ENCODE results near the gene EEFSEC. TPM values are rescaled to one million over a fixed set of nuclear protein-coding genes. Genes with fewer than 3 reads are reported as not detected.

Gene EEFSEC
- total and polyA plus RNA-seq, 2 experiments from 2014 or later: 10.1 to 16.2 TPM

DNA sequence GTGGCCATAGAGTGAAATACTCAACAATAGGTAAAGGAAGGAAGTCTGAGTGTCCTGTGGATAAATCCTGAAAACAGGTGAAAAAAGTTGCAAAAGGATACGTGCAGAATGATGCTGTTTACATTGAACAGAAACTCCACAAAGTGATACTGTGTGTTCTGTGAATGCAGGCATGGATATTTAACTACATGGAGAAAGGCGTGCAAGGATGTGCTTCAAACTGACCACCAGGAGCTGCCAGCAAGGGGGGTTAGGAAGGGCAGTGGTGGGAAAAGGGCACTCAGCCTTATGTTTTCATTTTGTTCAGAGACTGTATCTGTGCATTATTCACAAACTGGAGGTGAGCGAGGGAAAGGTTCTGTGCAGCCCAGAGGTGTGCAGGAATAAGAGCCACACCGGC lies 266.0 kb downstream of the EEFSEC start:
- DNase-seq (ENCODE audit: low spot score) (no peak), ATAC-seq (no peak)
- Histone ChIP-seq H4K20me1 (replicated peaks; ENCODE audit: insufficient read depth) (no peaks in the 10 kb centered on the region), H3F3A (replicated peaks; ENCODE audit: low read depth) (no peaks in the 10 kb centered on the region), H3K4me1 (ENCODE audit: insufficient read depth) (no peaks in the 10 kb centered on the region), H3K9me2 (ENCODE audit: insufficient read depth) (no peaks in the 10 kb centered on the region), H3K79me2 (replicated peaks; ENCODE audit: insufficient read depth) (no peaks in the 10 kb centered on the region), H3K27me3 (ENCODE audit: insufficient read depth) (no peaks in the 10 kb centered on the region), H3K27ac (ENCODE audit: low read depth) (no peak overlapping the region), H3K4me2 (no peak overlapping the region), H3K36me3 (ENCODE audit: insufficient read depth) (no peaks in the 10 kb centered on the region), H2AFZ (no peak overlapping the region), H3K4me3 (no peak overlapping the region)
- peaks cover 10% of the 10 kb centered on the region for H3K4me1 Mint-ChIP-seq
- no peak for TF ChIP-seq ZNF331 (CRISPR knock-in tag; IDR thresholded peaks at IDR 0.05; ENCODE audit: low read depth)
- no peak overlapping the region for H3K4me3 Mint-ChIP-seq
- no peaks in the 10 kb centered on the region; the same call in 2 of the 3 replicates for H3K36me3 Mint-ChIP-seq (ENCODE audit: low read depth)
- H3K27ac Mint-ChIP-seq: no peak overlapping the region
- H3K9me3 Mint-ChIP-seq: no peaks in the 10 kb centered on the region; the same call in 2 of the 3 replicates
- peaks cover 8% of the 10 kb centered on the region for H3K27me3 Mint-ChIP-seq (ENCODE audit: insufficient read depth, low read depth, poor library complexity)

DNA sequence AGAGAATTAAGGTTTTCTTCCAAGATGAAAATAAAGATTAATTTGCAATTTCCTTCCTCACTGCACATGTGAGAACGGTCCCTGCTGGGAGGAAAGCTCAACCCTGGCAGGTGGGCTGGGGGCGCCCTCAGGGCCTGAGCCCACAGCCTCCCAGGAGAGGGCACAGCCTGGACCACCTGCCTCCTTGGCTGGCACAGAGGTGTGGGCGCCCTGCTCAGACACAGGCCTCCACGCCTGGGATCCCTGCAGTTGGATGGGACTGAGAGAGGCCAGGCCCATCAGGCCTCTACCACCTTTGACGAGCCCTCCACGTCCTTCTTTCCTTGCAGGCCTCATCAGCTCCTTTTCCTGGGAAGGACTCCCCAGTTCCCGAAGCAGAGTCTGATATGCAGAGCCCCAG lies 267.0 kb downstream of the EEFSEC start:
- H3K27ac ChIP-seq (ENCODE audit: low read depth): no peak overlapping the region
- H3K9me3 Mint-ChIP-seq: no peaks in the 10 kb centered on the region; the same call in 2 of the 3 replicates
- no peak overlapping the region for H3K4me3 Mint-ChIP-seq
- no peak for DNase-seq (ENCODE audit: low spot score)
- H3K36me3 Mint-ChIP-seq (ENCODE audit: low read depth): no peaks in the 10 kb centered on the region; the same call in 2 of the 3 replicates
- no peaks in the 10 kb centered on the region for H4K20me1 ChIP-seq (replicated peaks; ENCODE audit: insufficient read depth)
- no peaks in the 10 kb centered on the region for H3K27me3 ChIP-seq (ENCODE audit: insufficient read depth)
- no peak overlapping the region for H3K4me3 ChIP-seq
- ATAC-seq: no peak
- H3K27ac Mint-ChIP-seq: no peak overlapping the region
- no peaks in the 10 kb centered on the region for H3K9me2 ChIP-seq (ENCODE audit: insufficient read depth)
- peaks cover 10% of the 10 kb centered on the region for H3K4me1 Mint-ChIP-seq
- H3K36me3 ChIP-seq (ENCODE audit: insufficient read depth): no peaks in the 10 kb centered on the region
- no peaks in the 10 kb centered on the region for H3F3A ChIP-seq (replicated peaks; ENCODE audit: low read depth)
- no peak overlapping the region for H3K4me2 ChIP-seq
- peaks cover 12% of the 10 kb centered on the region for H3K27me3 Mint-ChIP-seq (ENCODE audit: insufficient read depth, low read depth, poor library complexity)
- no peaks in the 10 kb centered on the region for H3K79me2 ChIP-seq (replicated peaks; ENCODE audit: insufficient read depth)
- H3K4me1 ChIP-seq (ENCODE audit: insufficient read depth): no peaks in the 10 kb centered on the region
- no peak overlapping the region for H2AFZ ChIP-seq
- TF ChIP-seq, protein P1, sequence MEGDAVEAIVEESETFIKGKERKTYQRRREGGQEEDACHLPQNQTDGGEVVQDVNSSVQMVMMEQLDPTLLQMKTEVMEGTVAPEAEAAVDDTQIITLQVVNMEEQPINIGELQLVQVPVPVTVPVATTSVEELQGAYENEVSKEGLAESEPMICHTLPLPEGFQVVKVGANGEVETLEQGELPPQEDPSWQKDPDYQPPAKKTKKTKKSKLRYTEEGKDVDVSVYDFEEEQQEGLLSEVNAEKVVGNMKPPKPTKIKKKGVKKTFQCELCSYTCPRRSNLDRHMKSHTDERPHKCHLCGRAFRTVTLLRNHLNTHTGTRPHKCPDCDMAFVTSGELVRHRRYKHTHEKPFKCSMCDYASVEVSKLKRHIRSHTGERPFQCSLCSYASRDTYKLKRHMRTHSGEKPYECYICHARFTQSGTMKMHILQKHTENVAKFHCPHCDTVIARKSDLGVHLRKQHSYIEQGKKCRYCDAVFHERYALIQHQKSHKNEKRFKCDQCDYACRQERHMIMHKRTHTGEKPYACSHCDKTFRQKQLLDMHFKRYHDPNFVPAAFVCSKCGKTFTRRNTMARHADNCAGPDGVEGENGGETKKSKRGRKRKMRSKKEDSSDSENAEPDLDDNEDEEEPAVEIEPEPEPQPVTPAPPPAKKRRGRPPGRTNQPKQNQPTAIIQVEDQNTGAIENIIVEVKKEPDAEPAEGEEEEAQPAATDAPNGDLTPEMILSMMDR (conservative IDR thresholded peaks at IDR 0.05; ENCODE audit: low read depth in 2 of 2): no peak
- TF ChIP-seq STAT1 (IDR thresholded peaks at IDR 0.05; ENCODE audit: unreplicated experiment): no peak
- TF ChIP-seq, protein P2, sequence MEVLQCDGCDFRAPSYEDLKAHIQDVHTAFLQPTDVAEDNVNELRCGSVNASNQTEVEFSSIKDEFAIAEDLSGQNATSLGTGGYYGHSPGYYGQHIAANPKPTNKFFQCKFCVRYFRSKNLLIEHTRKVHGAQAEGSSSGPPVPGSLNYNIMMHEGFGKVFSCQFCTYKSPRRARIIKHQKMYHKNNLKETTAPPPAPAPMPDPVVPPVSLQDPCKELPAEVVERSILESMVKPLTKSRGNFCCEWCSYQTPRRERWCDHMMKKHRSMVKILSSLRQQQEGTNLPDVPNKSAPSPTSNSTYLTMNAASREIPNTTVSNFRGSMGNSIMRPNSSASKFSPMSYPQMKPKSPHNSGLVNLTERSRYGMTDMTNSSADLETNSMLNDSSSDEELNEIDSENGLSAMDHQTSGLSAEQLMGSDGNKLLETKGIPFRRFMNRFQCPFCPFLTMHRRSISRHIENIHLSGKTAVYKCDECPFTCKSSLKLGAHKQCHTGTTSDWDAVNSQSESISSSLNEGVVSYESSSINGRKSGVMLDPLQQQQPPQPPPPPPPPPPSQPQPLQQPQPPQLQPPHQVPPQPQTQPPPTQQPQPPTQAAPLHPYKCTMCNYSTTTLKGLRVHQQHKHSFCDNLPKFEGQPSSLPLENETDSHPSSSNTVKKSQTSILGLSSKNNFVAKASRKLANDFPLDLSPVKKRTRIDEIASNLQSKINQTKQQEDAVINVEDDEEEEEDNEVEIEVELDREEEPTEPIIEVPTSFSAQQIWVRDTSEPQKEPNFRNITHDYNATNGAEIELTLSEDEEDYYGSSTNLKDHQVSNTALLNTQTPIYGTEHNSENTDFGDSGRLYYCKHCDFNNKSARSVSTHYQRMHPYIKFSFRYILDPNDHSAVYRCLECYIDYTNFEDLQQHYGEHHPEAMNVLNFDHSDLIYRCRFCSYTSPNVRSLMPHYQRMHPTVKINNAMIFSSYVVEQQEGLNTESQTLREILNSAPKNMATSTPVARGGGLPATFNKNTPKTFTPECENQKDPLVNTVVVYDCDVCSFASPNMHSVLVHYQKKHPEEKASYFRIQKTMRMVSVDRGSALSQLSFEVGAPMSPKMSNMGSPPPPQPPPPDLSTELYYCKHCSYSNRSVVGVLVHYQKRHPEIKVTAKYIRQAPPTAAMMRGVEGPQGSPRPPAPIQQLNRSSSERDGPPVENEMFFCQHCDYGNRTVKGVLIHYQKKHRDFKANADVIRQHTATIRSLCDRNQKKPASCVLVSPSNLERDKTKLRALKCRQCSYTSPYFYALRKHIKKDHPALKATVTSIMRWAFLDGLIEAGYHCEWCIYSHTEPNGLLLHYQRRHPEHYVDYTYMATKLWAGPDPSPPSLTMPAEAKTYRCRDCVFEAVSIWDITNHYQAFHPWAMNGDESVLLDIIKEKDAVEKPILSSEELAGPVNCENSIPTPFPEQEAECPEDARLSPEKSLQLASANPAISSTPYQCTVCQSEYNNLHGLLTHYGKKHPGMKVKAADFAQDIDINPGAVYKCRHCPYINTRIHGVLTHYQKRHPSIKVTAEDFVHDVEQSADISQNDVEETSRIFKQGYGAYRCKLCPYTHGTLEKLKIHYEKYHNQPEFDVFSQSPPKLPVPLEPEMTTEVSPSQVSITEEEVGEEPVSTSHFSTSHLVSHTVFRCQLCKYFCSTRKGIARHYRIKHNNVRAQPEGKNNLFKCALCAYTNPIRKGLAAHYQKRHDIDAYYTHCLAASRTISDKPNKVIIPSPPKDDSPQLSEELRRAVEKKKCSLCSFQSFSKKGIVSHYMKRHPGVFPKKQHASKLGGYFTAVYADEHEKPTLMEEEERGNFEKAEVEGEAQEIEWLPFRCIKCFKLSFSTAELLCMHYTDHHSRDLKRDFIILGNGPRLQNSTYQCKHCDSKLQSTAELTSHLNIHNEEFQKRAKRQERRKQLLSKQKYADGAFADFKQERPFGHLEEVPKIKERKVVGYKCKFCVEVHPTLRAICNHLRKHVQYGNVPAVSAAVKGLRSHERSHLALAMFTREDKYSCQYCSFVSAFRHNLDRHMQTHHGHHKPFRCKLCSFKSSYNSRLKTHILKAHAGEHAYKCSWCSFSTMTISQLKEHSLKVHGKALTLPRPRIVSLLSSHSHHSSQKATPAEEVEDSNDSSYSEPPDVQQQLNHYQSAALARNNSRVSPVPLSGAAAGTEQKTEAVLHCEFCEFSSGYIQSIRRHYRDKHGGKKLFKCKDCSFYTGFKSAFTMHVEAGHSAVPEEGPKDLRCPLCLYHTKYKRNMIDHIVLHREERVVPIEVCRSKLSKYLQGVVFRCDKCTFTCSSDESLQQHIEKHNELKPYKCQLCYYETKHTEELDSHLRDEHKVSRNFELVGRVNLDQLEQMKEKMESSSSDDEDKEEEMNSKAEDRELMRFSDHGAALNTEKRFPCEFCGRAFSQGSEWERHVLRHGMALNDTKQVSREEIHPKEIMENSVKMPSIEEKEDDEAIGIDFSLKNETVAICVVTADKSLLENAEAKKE (CRISPR knock-in tag; IDR thresholded peaks at IDR 0.05): no peak
- TF ChIP-seq ZNF114 (CRISPR knock-in tag; IDR thresholded peaks at IDR 0.05): no peak
- TF ChIP-seq EZH2 (IDR thresholded peaks at IDR 0.05; ENCODE audit: low read depth, unreplicated experiment): no peak
- TF ChIP-seq CREB1 (CRISPR knock-in tag; IDR thresholded peaks at IDR 0.05; ENCODE audit: low read depth): no peak
- TF ChIP-seq, protein P3, sequence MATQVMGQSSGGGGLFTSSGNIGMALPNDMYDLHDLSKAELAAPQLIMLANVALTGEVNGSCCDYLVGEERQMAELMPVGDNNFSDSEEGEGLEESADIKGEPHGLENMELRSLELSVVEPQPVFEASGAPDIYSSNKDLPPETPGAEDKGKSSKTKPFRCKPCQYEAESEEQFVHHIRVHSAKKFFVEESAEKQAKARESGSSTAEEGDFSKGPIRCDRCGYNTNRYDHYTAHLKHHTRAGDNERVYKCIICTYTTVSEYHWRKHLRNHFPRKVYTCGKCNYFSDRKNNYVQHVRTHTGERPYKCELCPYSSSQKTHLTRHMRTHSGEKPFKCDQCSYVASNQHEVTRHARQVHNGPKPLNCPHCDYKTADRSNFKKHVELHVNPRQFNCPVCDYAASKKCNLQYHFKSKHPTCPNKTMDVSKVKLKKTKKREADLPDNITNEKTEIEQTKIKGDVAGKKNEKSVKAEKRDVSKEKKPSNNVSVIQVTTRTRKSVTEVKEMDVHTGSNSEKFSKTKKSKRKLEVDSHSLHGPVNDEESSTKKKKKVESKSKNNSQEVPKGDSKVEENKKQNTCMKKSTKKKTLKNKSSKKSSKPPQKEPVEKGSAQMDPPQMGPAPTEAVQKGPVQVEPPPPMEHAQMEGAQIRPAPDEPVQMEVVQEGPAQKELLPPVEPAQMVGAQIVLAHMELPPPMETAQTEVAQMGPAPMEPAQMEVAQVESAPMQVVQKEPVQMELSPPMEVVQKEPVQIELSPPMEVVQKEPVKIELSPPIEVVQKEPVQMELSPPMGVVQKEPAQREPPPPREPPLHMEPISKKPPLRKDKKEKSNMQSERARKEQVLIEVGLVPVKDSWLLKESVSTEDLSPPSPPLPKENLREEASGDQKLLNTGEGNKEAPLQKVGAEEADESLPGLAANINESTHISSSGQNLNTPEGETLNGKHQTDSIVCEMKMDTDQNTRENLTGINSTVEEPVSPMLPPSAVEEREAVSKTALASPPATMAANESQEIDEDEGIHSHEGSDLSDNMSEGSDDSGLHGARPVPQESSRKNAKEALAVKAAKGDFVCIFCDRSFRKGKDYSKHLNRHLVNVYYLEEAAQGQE (IDR thresholded peaks at IDR 0.05; ENCODE audit: unreplicated experiment): no peak
- TF ChIP-seq JUNB (IDR thresholded peaks at IDR 0.05; ENCODE audit: unreplicated experiment): no peak
- TF ChIP-seq EZH2phosphoT487 (IDR thresholded peaks at IDR 0.05; ENCODE audit: unreplicated experiment): no peak
- no peak for TF ChIP-seq NANOG (IDR thresholded peaks at IDR 0.05; ENCODE audit: borderline replicate concordance)
- TF ChIP-seq POLR2AphosphoS5 (IDR thresholded peaks at IDR 0.05; ENCODE audit: low read depth): no peak
